GM12874 (cell line): ENCODE measurements around the gene SEL1L2.

Experiments
- CTCF ChIP-seq: IDR thresholded peaks from 2 replicates; pipeline ENCODE4 v1.5.1; 2011; ENCODE audit warnings: low read depth, mild to moderate bottlenecking, control low read depth, low read length, moderate library complexity; ENCODE audit not compliant: insufficient read depth

The SEL1L2 gene

DNA sequence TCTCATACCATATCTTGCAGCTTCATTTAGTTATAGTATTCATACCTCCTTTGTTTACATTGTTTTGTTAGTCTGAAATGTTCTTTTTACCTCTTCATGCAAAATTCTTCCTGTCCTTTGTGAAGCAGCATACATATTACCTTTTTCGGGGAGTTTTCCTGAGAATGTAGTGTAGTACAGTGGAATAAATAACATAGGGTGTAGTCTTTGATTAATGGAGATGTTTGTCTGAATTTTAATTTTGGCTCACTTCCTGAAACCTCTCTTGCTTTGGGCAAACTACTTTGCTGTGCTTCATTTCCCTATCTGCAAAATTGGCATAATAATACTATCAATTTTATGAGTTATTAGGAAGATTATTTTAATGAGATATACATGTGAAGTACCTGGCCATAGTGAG, 10.5 kb upstream of the SEL1L2 start:
- no peak for TF ChIP-seq CTCF

GRCh38 chr20:13996265-13996664, 5.9 kb upstream of the SEL1L2 start:
- no peak for TF ChIP-seq CTCF

GRCh38 chr20:13995841-13996240, 5.4 kb upstream of the SEL1L2 start:
- TF ChIP-seq CTCF = no peak

GRCh38 chr20:13995086-13995665, 4.8 kb upstream of the SEL1L2 start, which contains the start of gene MACROD2:
Gene MACROD2 (plus strand): TSS chr20:13995516.
- TF ChIP-seq CTCF = no peak

- no peak for TF ChIP-seq CTCF
Measured at GRCh38 chr20:13991311-13991710, 897 bp upstream of the SEL1L2 start.

GRCh38 chr20:13984211-13984610, 6.2 kb downstream of the SEL1L2 start:
- TF ChIP-seq CTCF = no peak

GRCh38 chr20:13960525-13960924, 29.9 kb downstream of the SEL1L2 start:
- TF ChIP-seq CTCF = no peak
